ENCODE data around the gene ANAPC16. TPM values are rescaled to one million over a fixed set of nuclear protein-coding genes. Genes with fewer than 3 reads are reported as not detected.

Gene ANAPC16
- total and polyA plus RNA-seq, 2 donors (not counting 1 experiment from before 2014, with no cell fraction given): 104 to 132 TPM

- H3K27ac Mint-ChIP-seq: peak overlapping the region; percentile 41
- intact Hi-C loops (cut with micrococcal nuclease): loop anchor here (10.0 kb wide), 1 partner anchor 1717 kb away; the partner anchor contains the start of gene VCL
- Histone ChIP-seq H3K4me1 (ENCODE audit: control insufficient read depth in 2 of 2, insufficient read depth in 2 of 2, low read length in 2 of 2) (peaks cover 24 to 36% of the 10 kb centered on the region in 2 donors), H3K4me2 (replicated peaks; ENCODE audit: low read depth, low read length, poor library complexity, severe bottlenecking) (no peak overlapping the region), H4K20me1 (ENCODE audit: control insufficient read depth, insufficient read depth, low read length, poor library complexity, severe bottlenecking) (peaks cover 25% of the 10 kb centered on the region), H3K9ac (ENCODE audit: low read length) (no peak overlapping the region), H3K9me3 (ENCODE audit: control extremely low read depth in 1 of 3, control insufficient read depth in 2 of 3, insufficient read depth in 1 of 3, low read length in 2 of 3) (no peaks in the 10 kb centered on the region), H3K79me2 (ENCODE audit: control insufficient read depth, insufficient read depth, low read length) (peaks cover 24% of the 10 kb centered on the region), H3K27me3 (replicated peaks in 1 of 4; ENCODE audit: control extremely low read depth in 1 of 4, control insufficient read depth in 3 of 4, insufficient read depth in 4 of 4, low read length in 3 of 4) (no peaks in the 10 kb centered on the region), H3K27ac (ENCODE audit: low read length in 2 of 2) (peak overlapping the region in 1 of 2 donors; percentile 58), H3K36me3 (replicated peaks in 1 of 2; ENCODE audit: control extremely low read depth in 1 of 2, control insufficient read depth in 1 of 2, extremely low read depth in 1 of 2, insufficient read depth in 2 of 2, low read length in 1 of 2) (peaks cover 0 to 15% of the 10 kb centered on the region in 2 experiments), H2AFZ (ENCODE audit: insufficient read depth, low read depth, low read length, poor library complexity, severe bottlenecking) (no peak overlapping the region), H3K4me3 (ENCODE audit: control extremely low read depth in 1 of 5, extremely low read depth in 1 of 5, insufficient read depth in 1 of 5, low read depth in 2 of 5, low read length in 4 of 5) (no peak overlapping the region)
- no peaks in the 10 kb centered on the region for H3K27me3 Mint-ChIP-seq
- TF ChIP-seq EZH2 (IDR thresholded peaks at IDR 0.05; ENCODE audit: borderline replicate concordance, insufficient read depth, low read depth, low read length, poor library complexity, severe bottlenecking) (no peak), CTCF (IDR thresholded peaks at IDR 0.05) (no peak)
- CTCF ChIA-PET: interaction anchor here (0.7 to 1.3 kb wide), 8 partner anchors 14 to 57 kb away, joined by 3 to 8 read pairs (median 4); no protein-coding TSS in a partner anchor
- H3K4me3 Mint-ChIP-seq: no peak overlapping the region
- POLR2A ChIA-PET: interaction anchor here (1.0 to 5.9 kb wide), 2 partner anchors 17 to 44 kb away, joined by 3 to 73 read pairs; no protein-coding TSS in a partner anchor
- H3K4me1 Mint-ChIP-seq: peaks cover 36% of the 10 kb centered on the region
- WGBS (ENCODE audit: insufficient coverage): 93% methylated on average over 2 of the region's 5 CpGs
- H3K9me3 Mint-ChIP-seq (ENCODE audit: insufficient read depth): no peaks in the 10 kb centered on the region
- no peak for ATAC-seq (ENCODE audit: low read depth)
- no peak for DNase-seq
Observed at GRCh38 chr10:72277340-72277995, 61.7 kb downstream of the ANAPC16 start.

Data from B cell (primary cell).